ENCODE data around the gene ACAA1.

Gene ACAA1

GRCh38 chr3:38133557-38134405, 3.1 kb downstream of the ACAA1 start:
- no peak for DNase-seq

- DNase-seq, result no peak
Observed at GRCh38 chr3:38133209-38133556, 3.7 kb downstream of the ACAA1 start.

GRCh38 chr3:38131621-38132369, 5.1 kb downstream of the ACAA1 start:
- DNase-seq, result no peak

GRCh38 chr3:38130631-38131065, 6.3 kb downstream of the ACAA1 start:
- DNase-seq, result no peak

GRCh38 chr3:38129058-38129457, 7.9 kb downstream of the ACAA1 start:
- DNase-seq, result no peak

- DNase-seq, result no peak
Observed at GRCh38 chr3:38128303-38128655, 8.6 kb downstream of the ACAA1 start.

- DNase-seq, result no peak
Observed at GRCh38 chr3:38127611-38128302, 9.2 kb downstream of the ACAA1 start.

GRCh38 chr3:38126121-38126892, 10.6 kb downstream of the ACAA1 start:
- DNase-seq, result no peak

- no peak for DNase-seq
Observed at GRCh38 chr3:38125305-38126120, 11.4 kb downstream of the ACAA1 start.

- no peak for DNase-seq
Observed at GRCh38 chr3:38124324-38125122, 12.4 kb downstream of the ACAA1 start.

GRCh38 chr3:38122712-38123290, 14.1 kb downstream of the ACAA1 start:
- no peak for DNase-seq

GRCh38 chr3:38121832-38122461, 15.0 kb downstream of the ACAA1 start:
- DNase-seq, result no peak

- DNase-seq, result no peak
Observed at GRCh38 chr3:38121451-38121831, 15.5 kb downstream of the ACAA1 start.

GRCh38 chr3:38120693-38121450, 16.1 kb downstream of the ACAA1 start:
- no peak for DNase-seq

- no peak for DNase-seq
Observed at GRCh38 chr3:38119821-38120692, 16.9 kb downstream of the ACAA1 start.

- DNase-seq, result no peak
Observed at GRCh38 chr3:38119248-38119544, 17.7 kb downstream of the ACAA1 start.

GRCh38 chr3:38118421-38119247, 18.3 kb downstream of the ACAA1 start:
- no peak for DNase-seq
